ENCODE data around the gene S1PR3. TPM values are rescaled to one million over a fixed set of nuclear protein-coding genes. Genes with fewer than 3 reads are reported as not detected.

S1PR3 gene
- total RNA-seq, 2 donors from 2014 or later: 26.8 to 34.7 TPM

DNA sequence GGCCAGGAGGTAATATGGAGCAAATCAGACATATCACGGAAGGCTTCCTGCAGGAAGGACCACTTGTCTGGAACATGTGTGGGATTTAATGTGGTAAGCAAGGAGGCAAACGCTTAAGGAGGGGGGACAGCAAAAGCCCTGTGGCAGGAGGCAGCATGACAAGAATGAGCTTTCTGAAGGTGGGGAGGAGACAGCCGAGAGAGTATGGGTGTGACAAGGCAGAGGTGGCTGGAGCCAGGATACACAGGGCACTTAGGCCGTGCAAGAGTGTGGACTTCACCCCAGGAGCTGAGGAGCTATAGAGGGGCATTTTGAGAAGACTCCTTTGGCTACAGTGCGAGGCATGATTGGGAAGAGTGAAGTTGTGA lies 14.4 kb upstream of the S1PR3 start:
- no peak for DNase-seq (ENCODE audit: low spot score)
- Histone ChIP-seq H3K27ac (no peak overlapping the region), H3K4me1 (peaks cover 0 to 19% of the 10 kb centered on the region in 2 donors), H3K9me3 (peaks cover 0 to 6% of the 10 kb centered on the region in 2 donors), H3K4me3 (no peak overlapping the region), H3K27me3 (no peaks in the 10 kb centered on the region), H3K36me3 (no peaks in the 10 kb centered on the region)
- TF ChIP-seq, protein P1, sequence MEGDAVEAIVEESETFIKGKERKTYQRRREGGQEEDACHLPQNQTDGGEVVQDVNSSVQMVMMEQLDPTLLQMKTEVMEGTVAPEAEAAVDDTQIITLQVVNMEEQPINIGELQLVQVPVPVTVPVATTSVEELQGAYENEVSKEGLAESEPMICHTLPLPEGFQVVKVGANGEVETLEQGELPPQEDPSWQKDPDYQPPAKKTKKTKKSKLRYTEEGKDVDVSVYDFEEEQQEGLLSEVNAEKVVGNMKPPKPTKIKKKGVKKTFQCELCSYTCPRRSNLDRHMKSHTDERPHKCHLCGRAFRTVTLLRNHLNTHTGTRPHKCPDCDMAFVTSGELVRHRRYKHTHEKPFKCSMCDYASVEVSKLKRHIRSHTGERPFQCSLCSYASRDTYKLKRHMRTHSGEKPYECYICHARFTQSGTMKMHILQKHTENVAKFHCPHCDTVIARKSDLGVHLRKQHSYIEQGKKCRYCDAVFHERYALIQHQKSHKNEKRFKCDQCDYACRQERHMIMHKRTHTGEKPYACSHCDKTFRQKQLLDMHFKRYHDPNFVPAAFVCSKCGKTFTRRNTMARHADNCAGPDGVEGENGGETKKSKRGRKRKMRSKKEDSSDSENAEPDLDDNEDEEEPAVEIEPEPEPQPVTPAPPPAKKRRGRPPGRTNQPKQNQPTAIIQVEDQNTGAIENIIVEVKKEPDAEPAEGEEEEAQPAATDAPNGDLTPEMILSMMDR (IDR thresholded peaks at IDR 0.05): no peak

DNA sequence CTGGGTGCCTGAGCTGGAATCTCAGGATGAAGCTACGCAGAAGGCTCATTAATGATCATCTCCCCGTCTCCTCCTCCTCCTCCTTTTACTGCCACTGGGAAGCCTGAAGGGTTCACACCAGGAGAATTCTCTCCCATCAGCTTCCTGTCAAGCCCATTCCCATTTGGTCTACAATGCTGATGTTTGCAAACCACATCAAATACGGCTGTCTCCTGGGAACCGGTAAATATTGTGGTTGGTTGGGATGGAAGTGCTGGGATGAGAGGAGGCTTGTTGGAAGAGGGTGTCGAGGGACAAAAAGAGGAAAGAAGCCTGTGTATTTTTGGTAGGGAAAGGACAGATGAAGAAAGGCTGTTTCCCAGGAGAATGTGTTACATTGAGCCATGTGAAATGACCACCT lies 13.2 kb upstream of the S1PR3 start:
- H3K4me1 ChIP-seq: peaks cover 0 to 19% of the 10 kb centered on the region in 2 donors
- no peak overlapping the region for H3K27ac ChIP-seq
- H3K27me3 ChIP-seq: no peaks in the 10 kb centered on the region
- no peak for DNase-seq (ENCODE audit: low spot score)
- peaks cover 0 to 10% of the 10 kb centered on the region in 2 donors for H3K9me3 ChIP-seq
- no peak overlapping the region for H3K4me3 ChIP-seq
- TF ChIP-seq, protein P1 (IDR thresholded peaks at IDR 0.05): no peak
- no peaks in the 10 kb centered on the region for H3K36me3 ChIP-seq

DNA sequence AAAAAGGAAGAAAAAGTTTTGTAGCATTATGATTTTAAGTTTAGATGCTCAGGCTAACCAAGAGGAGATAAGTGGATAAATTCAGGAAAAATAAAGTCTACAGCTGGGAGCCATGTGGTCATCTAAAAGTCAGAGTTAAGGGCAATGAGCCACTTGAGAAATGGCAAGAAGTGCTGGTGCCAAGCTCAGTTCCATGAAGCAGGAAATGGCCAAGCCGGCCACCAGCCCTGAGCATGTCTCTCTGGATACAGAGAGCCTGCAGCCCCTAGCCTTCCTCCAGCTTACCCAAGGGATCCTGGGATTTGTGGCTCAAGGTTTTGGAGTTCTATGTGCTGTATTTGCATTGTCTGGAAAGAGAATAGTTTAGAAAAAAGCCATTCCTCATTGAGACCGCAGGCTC lies 12.2 kb upstream of the S1PR3 start:
- no peak overlapping the region for H3K27ac ChIP-seq
- H3K4me1 ChIP-seq: peaks cover 0 to 19% of the 10 kb centered on the region in 2 donors
- H3K9me3 ChIP-seq: peaks cover 0 to 10% of the 10 kb centered on the region in 2 donors
- H3K36me3 ChIP-seq: no peaks in the 10 kb centered on the region
- H3K4me3 ChIP-seq: no peak overlapping the region
- no peaks in the 10 kb centered on the region for H3K27me3 ChIP-seq
- TF ChIP-seq, protein P1 (IDR thresholded peaks at IDR 0.05): no peak
- peak; percentile 60 for DNase-seq (ENCODE audit: low spot score)

DNA sequence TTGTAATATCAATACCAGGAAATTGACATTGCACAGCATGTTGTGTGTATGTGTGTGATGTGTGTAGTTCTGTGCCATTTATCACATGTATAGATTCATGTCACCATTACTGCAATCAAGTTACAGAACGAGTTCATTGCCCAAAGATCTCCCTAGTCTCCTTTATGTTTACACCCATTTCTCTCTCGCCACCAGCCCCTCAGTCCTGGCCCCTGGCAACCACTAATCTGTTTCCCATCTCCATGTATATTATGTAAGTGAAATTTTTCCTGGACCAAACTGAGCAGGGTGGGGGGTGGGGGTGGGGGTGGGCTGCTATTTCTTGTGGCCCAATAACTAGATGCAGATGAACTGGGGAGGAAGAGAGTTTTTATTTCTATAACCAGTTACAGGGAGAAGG lies 11.5 kb upstream of the S1PR3 start:
- no peak overlapping the region for H3K4me3 ChIP-seq
- H3K27me3 ChIP-seq: no peaks in the 10 kb centered on the region
- peaks cover 0 to 10% of the 10 kb centered on the region in 2 donors for H3K9me3 ChIP-seq
- H3K27ac ChIP-seq: no peak overlapping the region
- peaks cover 0 to 19% of the 10 kb centered on the region in 2 donors for H3K4me1 ChIP-seq
- DNase-seq (ENCODE audit: low spot score): no peak
- H3K36me3 ChIP-seq: no peaks in the 10 kb centered on the region
- TF ChIP-seq, protein P1 (IDR thresholded peaks at IDR 0.05): no peak

DNA sequence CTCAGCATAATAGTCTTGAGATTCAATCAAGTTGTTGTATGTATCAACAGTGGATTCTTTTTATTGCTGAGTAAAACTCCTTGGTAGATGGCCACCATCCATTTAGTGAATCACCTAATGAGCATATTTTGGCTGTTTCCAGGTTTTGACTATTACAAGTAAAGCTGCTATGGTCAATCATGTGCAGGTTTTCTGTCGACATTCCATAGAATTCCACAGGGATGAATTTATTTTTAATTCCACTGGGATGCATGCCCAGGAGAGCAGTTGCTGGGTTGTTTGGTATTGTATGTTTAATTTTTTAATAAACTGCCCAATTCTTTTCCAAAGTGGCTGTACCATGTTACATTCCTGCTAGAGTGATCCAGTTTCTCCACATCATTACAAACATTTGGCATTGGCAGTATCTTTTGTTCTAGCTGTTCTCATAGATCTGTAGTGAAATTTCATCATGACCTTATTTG lies 10.5 kb upstream of the S1PR3 start:
- Histone ChIP-seq H3K9me3 (peaks cover 0 to 10% of the 10 kb centered on the region in 2 donors), H3K4me1 (peaks cover 0 to 19% of the 10 kb centered on the region in 2 donors), H3K27me3 (no peaks in the 10 kb centered on the region), H3K27ac (no peak overlapping the region), H3K36me3 (no peaks in the 10 kb centered on the region), H3K4me3 (no peak overlapping the region)
- TF ChIP-seq, protein P1 (IDR thresholded peaks at IDR 0.05): no peak
- DNase-seq (ENCODE audit: low spot score): no peak

DNA sequence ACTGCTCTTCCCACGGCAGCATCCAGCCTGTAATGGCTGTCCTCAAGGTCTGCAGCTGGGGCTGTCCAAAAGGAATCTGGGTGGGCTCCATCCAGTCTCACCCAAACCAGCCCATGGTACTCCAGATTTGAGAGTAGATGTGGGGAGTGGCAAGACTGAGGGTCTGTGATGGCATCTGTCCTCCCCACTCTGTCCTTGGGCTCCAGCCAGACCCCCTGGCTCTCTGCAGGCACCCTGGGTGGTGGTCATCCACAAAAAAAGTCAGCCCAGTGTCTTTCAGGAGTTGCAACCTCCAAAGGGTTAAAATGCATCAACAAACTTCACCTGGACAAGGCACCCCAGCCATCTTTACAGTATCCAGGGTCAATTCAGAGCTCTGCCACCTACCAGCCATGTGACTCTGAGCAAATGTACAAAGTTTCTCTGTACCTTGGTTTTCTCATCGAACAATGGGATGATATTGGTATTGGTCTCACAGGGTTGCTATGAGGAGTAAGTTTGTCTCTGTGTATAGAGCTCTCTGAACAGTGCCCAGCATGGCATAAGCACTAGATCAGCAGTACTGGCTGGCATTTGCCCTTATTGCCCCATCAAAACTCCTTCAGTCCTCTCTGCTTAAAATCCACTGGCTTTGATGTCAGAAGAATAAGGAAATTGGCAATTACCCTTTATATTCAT lies 7.3 kb upstream of the S1PR3 start:
- no peak for DNase-seq (ENCODE audit: low spot score)
- H3K27me3 ChIP-seq: no peaks in the 10 kb centered on the region
- H3K36me3 ChIP-seq: no peaks in the 10 kb centered on the region
- H3K9me3 ChIP-seq: peaks cover 0 to 10% of the 10 kb centered on the region in 2 donors
- H3K27ac ChIP-seq: no peak overlapping the region
- peaks cover 0 to 3% of the 10 kb centered on the region in 2 donors for H3K4me1 ChIP-seq
- TF ChIP-seq, protein P1 (IDR thresholded peaks at IDR 0.05): no peak
- H3K4me3 ChIP-seq: no peak overlapping the region

Measured in right atrium auricular region (tissue), 2 donors.